GM12874 (cell line): ENCODE data around the gene CA10.

Experiments
- CTCF ChIP-seq: IDR thresholded peaks from 2 replicates; pipeline ENCODE4 v1.5.1; 2011; ENCODE audit warnings: low read depth, mild to moderate bottlenecking, control low read depth, low read length, moderate library complexity; ENCODE audit not compliant: insufficient read depth

Gene CA10

GRCh38 chr17:51741458-51741857, 417.1 kb downstream of the CA10 start:
- no peak for TF ChIP-seq CTCF

DNA sequence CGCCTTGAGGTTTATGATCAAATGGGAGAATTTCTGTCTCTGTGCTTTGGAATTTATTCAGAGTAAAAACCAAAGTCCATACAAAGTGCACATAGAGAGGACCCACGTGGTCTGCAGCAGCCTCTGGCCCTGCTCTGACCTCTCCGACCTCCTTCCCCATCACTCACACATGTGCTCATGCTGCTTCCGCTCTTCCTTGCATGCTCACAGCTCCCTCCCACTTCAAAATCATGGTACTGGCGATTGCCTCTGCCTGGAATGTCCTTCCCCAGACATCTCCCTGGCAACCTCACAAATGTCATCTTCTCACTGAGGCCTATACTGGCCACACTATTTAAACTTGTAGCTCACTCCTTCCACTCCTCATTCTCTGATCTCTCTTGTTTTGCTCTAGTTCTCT, 418.0 kb downstream of the CA10 start:
- no peak for TF ChIP-seq CTCF

DNA sequence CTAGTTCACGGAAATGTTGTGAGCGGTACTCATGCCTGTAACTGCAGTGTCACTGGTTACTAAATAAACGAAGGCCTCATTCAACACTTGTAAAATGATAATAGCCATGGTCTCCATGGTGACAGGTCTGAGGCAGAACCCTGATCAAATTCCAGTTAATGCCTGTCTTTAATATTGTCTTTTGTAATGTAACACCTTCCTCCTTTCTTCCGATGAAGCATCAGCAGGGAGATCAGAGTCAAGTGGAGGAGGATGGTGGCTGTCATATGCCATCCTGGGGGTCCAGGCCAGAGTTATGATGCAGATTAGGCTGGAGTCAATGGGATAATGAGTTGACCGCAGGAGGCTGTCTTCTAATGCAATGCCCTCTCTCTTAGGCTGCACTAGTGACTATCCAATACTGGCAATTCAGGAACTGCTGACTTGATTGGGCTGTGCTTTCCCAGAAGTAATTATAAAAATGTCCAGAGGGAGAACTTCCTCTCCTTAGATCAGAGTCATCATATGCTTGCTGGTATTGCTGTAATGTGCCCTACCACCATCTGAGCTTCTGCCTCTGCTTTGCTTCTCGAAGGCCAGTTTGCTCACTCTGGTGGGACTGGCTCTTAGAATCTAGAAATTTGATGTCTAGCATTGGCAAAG, 419.1 kb downstream of the CA10 start:
- TF ChIP-seq CTCF = no peak

GRCh38 chr17:51736356-51736755, 422.2 kb downstream of the CA10 start:
- TF ChIP-seq CTCF = no peak

GRCh38 chr17:51734976-51735375, 423.5 kb downstream of the CA10 start:
- TF ChIP-seq CTCF = no peak

DNA sequence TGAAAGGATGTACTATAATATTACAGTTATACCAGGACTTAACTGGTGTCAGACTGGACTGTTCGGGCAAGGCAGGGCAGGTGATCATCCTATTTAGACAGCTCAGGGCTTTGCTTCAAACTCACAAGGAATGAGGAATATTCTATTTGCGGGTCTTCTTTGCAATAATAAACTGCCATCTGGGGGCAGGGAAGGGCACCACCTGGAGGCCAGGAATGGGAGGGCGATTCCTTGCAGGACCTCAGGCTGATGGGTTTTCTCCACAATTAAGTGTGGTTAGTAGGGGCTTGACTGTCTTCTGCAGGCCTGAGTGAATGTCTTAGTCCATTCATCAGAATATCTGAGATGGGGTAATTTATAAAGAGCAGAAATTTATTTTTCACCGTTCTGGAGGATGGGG, 424.1 kb downstream of the CA10 start:
- no peak for TF ChIP-seq CTCF

- no peak for TF ChIP-seq CTCF
These were observed 425.3 kb downstream of the CA10 start for GRCh38 chr17:51733166-51733565.
